Activated CD4-positive, CD25-positive, alpha-beta regulatory T cell treated with anti-CD3 and anti-CD28 coated beads, Interleukin-2, amount 50 U/mL, for 72 hours (primary cell): ENCODE data around the gene NEURL1.
A peak's percentile ranks its signal among the peaks of the same experiment; 100 is the strongest.

Experiments
- DNase-seq: peaks from one replicate; pipeline ENCODE4 v3.0.0; 2021

Gene NEURL1

DNA sequence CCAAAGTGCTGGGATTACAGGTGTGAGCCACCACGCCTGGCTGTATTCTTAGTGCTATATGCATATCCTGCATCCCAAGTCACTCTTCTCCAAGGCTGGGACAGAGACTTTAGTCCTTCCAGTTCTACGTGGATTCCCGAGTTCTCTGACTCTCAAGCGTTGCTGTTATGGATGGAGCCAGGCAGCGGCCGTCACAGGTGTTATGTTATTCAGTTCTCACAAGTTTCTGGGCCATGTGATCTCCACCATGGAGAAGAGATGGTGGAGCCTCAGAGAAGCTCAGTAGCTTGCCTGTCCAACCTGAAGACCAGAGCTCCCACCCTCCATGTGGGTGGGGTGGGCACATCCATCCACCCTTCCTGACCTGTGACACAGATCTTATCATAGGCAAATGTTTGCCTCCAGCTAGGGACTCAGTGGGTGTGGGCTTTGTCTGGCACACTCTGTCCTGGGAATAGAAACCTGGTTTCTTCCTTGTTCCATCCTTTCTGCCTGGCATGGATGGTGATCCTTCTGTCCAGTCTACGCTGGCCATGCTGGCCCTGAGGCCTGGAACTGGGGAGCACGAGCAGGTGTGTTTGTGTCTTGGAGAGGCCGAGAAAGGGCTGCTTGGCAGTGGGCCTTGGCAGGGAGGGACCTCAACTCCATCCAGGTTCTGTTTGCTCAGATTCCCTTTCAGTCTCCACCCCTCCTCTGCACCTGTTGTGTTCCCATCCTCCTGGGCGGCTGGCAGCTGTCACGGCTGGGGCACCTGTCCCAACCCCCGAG, 55.3 kb downstream of the NEURL1 start:
- DNase-seq = no peak

DNA sequence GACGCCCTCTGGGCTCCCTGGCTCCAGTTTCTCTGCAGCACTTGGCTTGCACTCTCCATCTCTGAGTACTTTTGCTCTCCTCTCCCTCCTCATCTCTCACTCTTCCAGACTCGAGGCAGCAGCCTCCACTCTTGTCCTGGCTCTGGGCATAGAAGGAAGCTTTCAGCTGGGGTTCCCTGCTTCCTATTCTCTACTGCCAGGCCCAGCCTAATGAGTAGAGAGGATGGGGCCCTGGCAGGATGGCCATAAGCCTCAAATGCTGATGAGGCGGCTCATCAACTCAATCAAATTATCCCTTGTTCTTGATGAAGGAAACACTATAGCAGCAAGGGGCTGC, 55.8 kb downstream of the NEURL1 start:
- DNase-seq = no peak

DNA sequence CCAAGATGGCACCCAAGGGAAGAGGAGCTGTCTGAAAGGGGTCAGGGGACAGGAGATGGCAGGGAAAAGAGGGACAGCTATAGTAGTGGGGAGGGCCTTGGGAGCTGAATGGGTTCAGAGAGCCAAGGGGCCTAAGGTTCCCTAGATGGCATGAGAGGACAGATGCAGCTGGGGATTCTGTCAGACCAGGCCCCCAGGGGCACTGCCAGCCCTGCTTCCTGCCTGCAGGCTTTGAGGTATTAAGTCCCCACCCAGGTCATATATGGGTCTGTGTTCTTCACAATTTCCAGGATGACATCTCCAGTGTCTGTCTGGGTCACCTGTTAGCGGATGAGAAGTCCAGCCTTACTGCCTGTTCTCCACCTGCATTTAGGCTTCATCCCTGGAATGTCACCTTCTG, 56.7 kb downstream of the NEURL1 start:
- no peak for DNase-seq

DNA sequence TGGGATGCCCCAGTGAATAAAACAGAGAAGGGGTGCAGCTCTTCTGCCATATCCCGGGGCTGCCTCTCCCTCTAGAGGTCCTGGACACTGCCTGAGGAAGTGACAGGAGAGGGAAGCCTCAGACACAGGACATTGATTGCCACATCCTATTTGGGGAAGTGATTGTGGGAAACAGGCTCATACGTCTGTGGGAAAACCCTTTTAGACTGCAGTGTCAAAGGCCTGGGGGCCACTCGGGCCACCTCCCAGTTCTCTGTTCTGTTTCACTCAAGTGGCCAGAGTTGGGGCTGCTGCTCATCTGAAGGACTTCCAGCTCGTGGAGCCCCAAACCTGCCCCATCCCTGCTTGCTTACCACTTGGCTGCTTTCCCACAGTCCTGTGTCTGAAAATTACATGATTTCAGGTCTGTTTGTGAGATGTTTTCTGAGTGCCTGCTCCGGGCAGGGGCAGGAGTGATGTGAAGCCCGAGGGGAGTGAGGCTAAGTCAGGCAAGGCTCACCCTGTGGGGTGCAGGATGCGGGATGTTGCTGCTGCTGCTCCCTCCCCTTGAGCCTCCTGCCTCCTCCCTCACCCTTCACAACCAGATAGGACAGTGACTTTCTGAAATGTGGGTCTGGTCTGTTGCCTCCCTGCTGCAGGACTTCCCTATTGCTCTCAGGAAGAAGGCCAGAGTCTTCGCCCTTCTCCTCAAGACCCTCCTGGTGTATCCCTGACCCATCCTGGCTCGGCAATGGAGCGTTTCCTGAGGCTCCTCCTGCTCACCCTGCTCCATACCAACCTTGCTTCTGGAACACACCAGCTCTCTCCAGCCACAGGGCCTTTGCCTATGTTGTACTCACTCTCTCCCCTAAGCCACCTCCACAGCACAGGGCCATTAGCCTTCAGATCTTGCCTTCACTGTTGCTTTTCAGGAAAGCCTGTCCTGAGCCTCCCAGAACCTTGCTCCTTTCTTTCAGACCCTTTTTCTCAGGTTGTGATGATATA, 58.4 kb downstream of the NEURL1 start:
- DNase-seq = no peak

DNA sequence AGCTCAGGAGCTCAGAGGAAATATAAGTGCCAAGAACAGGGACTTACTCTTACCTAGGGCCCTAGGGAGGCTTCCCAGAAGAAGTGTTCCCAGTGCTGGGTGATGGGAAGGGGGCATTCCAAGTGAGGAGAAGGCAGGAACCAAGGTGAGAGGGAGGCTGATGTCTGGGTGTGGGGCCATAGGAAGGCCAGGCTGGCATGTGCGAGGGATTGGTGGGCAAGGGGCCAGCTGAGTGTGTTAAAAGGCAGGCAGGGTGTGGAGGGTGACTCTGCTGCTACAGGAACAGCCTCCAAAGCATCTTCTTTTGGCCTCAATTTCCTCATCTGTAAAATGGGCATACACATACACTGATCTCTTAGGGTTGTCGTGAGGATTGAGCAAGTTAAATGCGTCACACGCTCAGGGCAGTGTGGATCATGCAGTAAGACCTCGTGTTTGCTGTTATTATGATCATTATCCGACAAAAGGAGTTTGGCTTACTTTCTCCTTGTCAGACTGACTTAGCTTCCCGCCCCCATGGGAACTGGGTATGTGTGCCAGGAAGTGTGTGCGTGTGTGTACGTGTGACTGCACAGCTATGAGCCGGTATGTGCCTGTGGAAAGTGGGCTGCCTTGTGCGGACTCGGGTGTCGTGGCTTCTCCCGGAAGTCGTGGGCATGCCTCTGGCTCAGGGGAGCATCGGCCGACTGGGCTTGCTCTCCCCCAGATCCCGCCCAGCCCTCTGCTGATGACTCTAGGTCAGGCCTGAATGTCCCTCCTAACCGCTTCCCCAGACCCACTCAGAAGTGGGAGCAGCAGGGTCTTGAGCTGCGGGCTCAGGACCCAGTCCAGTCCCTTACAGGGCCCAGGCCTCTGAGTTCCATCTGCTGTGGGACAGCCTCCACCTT, 59.6 kb downstream of the NEURL1 start:
- no peak for DNase-seq

DNA sequence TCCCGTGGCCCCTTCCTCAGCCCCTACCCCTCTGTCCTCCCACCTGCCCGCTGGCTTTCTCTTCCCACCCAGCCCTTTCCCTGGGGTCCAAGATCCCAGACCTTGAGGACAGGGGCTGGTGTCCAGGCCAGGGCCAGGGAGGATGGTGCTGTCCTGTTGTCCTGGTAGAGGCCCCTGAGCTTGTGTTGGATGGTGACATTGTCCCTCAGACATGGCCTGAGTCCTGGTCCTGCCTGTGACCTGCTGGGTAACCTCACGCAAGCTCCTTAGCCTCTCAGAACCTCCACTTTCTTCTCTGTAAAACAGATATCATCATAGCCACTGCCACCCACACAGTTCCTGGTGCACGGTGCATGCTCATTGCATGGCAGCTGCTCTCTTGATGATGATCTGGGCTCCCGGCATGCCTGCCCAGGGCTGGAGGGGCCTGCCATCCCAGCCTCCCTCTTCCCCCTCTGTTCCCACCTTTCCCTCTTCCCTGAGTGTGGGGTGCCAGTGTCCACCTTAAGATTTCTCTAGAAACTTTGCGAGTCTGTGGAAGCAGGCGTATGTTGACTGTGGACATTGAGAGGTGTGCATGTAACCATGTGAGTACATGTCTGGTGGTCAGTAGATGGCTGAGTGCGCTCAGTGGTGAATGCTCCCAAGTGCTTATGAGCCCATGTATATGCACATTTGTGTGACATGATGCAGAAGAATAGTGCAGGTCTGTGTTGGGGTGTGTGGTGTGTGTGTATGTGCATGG, 60.4 kb downstream of the NEURL1 start:
- no peak for DNase-seq

DNA sequence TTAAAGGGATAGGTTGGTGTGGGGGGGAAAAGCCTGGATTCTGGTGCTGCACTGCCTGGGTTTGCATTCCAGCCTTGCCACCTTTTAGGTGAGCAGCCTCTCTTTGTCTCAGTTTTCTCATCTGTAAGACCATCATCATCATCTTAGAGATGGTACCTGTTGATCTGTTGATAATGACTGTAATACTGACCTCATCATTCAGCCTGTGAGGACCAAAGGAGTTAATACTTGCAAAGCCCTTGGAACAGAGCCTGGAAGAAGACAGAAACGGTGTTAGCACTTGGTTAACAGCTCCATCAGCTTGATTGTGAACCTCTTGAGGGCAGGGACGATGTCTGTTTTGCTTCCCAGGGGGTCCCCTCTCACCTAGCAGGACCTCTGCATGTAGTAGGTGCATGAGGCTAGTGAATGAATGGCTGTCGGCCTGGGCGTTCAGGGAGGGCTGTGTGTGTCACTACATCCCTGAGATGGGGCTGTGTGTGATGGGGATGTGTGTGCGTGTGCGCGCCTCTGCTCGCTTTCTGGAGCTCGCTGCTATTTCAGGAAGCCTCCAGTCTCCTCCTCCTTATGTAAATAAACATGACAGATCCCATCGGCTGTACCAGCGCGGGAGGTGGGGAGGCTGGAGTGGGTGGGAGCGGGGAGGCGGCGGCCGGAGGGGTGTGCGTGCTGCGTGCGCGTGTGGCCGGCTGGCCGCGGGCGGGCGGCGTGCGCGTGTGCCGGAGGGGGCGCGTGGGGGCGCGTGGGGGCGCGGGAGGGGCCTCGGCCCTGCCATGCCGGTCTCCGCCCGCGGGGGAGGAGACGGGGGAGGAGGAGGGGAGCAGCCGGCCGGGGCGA, 61.2 kb downstream of the NEURL1 start:
- no peak for DNase-seq

DNA sequence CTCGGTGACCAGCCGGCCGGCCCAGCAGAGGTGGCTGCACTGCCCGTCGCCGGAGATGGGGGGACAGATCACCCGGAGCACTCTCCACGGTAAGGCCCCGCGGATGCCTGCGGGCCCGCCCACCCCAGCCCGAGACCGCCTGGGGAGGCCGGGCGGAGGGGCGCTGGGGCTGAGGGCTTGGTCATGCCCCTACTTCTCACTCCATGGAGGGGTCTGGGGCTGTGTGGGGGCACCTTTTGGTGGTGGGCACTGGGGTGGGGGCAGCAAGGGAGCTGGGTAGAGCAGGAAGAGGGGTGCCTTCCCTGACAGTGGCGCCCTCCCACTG, 61.8 kb downstream of the NEURL1 start:
- DNase-seq = no peak

DNA sequence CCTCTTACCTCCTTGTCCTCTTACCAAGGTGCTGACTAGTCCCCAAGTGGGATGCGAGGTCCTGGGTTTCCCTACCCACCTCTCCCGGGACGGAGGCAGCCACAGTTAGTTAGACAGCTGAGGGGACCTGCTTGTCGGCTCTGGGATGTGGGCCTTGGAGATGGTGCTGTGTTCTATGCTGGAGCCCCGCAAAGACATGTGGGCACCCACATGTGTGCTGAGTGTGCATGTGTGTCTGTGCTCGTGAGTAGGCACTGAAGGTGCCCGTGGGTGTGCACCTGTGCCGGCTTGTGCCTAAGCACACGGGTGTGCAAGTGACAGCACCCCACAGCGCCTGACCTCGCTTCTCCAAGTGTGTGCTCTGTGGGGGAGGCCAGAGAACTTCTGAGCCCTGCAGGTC, 62.2 kb downstream of the NEURL1 start:
- no peak for DNase-seq

DNA sequence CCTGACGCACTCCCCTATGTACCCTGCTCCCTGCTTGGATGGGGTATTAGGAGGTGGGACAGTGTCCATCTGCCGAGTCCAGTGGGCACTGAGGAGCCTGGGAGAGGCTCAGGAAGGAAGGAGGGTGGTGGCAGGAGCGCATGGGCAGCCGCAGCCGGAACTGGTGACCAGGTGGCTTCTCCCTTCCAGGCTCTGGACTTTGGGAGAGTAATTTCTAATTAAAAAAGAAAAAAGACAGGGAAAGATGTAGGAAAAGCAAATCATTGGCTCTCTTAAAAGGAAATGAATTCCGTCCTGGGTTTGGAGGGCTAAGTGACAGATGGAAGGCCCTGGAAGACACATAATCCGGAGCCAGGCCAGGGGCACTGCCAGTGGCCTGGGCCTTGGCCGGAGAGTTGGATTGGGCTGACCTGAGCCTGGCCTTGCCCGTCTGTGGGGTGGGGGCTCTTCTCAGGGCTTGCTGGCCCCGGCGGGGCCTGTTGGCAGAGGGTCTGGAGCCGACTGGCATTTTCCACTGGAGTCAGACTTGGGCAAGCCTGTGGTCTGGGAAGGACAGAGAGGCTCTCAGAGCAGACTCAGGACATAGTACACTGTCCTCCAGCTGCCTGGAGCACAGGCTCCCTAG, 63.0 kb downstream of the NEURL1 start:
- DNase-seq = no peak

DNA sequence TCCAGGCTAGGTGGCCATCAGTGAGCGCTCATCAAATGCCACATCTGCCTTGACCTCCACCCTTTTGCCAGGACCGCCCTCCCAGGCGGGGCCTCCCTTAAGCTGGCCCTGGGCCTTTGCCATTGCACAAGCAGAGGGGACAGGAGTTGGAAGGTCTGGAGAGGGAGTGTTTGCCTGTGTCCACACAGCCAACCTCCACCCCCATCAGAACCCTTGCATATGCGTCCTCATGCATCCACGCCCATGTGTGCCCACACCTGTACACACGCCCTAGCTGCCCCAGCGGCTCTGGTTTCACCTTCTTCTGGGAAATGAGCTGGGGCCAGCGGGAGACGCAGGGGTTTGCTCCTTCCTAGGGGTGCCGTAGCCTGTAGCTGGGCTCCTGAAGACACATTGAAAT, 64.0 kb downstream of the NEURL1 start:
- no peak for DNase-seq

DNA sequence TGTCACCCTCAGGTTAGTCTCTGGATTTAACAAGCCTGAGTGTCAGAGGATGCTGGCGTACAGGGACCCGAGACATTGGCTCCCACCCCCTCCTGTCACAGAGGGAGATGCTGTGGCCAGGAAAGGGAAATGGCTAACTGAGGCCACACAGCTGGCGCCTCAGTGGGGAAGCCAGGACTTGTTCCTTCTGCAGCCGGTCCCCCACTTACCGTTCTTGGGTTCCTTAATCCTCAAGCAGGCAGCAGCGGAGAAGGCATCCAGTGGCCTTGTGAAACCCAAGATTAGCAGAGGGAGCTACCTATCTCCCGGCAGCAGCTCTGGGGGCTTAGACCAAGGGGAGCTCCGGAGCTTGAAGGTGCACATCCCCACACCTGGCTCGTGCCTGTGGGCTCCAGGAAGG, 65.4 kb downstream of the NEURL1 start:
- no peak for DNase-seq

DNA sequence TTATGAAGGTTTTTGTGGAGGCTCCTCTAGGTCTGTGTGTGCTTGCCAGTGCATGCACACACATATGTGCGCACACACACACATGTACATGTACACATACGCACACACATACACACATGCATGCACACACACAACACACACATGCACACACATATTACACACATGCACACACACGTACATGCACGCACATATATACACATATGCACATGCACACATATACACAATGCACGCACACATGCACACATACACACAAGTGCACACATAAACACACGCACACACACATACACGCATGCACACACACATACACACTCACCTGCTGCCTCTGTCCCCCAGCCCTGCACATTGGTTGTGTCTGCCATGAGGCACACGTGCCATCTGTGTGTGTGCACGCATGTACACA, 66.3 kb downstream of the NEURL1 start:
- no peak for DNase-seq

DNA sequence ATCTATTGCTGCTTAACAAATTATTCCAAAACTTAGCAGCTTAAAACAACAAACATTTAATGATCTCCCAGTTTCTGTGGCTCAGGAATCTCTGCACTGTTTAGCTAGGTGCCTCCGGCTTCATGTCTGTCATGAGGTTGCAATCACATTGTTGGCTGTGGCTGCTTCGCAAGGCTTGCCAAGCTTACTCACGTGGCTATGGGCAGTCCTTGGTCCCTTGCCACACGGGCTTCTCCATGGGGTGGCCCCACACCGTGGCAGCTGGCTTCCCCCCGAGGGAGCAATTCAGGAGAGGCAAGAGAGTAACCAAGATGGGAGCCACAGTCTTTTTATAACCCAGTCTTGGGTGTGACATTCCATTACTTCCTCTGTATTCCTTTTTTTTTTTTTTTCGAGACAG, 67.4 kb downstream of the NEURL1 start:
- DNase-seq = no peak

DNA sequence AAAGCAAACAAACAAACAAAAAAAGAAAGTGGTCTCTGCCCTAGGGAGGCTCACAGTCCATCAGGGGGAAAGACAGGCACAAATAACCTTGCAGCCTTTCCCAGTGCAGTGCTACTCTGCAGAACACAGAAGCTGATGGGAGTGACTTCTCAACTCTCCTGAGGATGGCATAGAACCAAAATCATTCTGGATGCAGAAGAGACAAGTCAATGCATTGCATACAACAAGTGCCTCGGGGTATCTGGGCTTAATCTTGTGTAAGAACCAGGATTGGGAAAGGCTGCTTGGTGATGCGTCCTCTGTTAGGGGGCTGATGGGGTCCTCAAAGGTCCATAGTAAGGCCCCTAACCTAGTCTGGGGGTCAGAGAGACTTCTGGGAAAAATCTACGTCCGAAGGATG, 68.9 kb downstream of the NEURL1 start:
- DNase-seq = no peak

DNA sequence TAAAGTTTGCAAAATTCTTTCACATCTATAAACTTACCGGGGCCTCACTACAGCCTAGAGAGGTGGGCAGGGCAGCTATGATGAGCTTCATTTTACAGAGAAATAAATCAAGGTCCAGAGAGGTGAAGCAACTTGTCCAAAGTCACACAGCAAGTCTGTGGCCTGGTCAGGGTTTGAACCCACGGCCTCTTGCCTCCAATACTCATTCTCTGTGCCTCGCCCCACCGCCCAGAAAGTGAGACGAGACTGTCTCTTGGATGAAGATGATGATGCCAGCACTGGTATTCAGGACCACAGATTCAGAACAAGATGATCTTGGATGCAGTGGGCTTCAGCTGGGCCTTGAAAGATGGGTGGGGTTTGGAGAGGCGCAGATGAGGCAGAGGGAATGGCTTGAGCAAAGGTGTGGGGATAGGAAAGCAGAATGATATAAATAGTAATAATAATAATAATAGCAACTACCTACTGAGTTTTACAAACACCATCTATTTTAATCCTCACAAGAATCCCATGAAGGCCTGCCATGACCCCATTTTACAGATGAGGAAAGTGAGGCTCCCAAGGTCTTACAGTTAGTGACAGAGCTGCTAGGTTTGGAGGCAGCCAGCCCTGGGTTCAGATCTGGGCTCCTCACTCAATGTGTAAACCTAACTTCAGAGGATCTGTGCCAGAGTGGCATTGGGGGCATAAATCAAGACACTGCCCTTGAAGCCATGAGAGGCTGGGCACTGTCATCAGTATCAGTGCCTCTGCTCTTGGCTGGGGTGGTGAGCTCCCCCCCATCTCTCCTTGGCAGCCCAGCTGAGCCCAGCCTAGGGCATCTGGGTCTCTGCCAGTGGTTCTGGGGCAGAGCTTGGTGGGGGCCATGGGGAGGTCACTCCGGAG, 70.0 kb downstream of the NEURL1 start:
- no peak for DNase-seq

DNA sequence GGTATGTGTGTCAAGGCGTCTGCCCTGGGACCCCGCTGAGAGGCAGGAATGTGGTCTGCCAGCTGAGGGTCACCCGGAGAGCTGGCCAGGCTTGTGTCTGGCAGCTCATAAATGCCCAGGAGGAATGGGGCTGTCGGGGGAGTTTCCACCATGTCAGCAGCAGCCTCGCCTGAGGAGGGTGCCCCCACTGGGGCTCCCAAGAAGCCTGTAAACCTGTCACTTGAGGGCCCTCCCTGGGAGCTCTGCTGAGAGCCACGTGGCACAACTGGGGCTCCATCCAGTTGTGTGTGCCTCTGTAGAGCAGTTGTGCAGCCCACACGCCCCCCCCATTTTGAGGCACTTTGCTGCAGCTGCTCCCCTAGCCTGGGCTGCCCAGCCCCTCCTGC, 70.6 kb downstream of the NEURL1 start:
- no peak for DNase-seq

DNA sequence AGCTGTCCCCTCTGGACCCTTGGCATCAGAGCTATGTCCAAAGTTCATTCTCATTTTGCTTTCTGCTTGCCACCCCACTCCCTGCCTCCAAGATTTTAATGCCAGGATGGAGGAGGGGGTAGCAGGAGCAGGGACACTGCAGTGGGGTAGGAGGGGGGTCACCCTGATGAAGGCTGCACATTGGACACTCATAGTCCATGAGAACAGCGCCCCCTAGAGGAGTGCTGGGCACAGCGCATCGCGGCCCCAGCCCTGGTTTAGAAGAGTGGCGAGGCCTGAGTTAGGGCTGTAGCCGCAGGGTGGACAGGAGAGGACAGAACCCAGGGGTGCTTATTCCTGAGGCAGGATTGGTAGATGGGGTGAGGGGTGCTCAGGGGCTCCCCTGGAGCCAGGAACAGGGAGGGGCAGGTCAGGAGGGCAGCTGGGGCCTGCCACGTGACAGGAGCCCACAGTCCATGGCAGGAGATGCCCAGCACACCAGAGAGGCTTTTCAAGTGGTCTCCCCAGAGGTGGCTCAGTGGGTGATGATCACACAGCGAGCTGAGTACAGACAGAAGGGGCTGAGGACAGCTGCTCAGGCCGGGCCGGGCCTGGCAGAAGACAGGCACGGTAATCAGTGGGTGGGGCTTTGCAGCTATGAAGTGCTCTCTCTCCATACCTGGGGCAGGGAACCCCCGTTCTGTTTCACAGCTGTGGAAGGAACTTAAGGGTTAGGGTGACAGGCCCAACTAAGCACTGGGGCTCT, 71.4 kb downstream of the NEURL1 start:
- DNase-seq = peak; percentile 58

DNA sequence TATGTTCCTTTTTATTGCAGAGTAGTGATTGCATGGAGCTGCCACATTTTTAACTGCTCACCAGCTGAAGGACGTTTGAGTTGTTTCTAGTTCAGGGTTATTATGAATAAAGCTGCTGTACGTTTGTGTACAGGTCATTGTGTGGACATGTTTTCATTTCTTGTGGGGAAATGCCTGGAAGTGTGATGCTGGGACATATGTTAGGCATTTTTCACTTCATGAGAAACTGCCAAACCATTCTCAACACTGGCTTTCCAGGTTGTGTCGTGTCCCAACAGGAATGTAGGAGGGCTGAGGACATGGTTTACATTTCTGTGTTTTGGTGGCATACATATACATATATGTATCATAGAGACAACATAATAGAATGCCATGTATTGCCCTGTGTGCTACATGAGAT, 73.0 kb downstream of the NEURL1 start:
- DNase-seq = no peak
